ENCODE results near the gene TXNL4B. TPM values are rescaled to one million over a fixed set of nuclear protein-coding genes. Genes with fewer than 3 reads are reported as not detected.

TXNL4B gene
- 5.1 to 8.7 TPM (median 7.1 TPM) in 3 replicates for total RNA-seq
- long read RNA-seq, transcript TXNL4B-201 (4 exons, 2,556 nt) = major isoform, 13 of 18 reads
- long read RNA-seq, partial matches to known transcripts = 0 of 18 reads
- long read RNA-seq, other reads (novel, unspliced or antisense) = 3 of 18 reads

DNA sequence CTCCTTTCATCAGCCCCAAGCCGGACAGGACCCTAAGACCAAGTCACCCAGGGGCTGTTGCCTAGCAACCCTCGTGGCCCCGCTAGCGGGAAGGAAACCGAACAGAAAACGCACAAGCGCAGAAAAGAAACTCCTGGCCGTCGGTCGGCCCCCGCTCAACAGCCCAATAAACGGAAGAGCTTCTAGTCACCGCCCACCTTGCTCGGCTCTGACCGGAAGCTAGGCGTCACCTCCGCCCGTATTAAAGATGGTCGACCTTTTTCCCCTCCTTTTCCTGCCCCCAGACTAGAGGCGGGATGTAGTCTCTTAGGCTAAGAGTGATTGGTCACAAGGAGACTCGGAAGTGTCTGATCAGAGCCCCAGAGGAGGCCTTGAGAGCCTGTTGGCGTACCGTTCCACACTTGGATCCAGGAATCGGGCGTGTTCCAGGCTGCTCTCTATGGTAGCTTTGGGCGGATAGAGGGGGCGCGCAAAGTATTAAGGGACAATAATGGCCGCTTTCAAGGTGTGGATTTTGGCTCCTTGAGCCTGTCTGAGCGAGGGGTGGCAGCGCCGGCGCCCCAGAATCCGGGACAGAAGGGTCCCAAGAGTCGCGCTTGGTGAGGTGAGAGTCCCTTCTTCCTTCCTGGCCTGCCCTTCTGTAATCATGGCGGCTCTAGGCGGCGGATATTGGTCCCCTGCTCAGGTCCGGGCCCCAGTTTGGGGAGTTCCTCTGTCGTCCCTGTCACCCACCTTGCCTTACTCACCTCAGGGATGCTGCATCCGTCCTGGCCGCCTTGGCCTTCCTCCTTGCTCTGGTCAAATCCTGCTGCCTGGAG is at the start of gene TXNL4B, which contains the start of gene DHX38:
Gene TXNL4B (minus strand): TSS at position 173 of the 818 bp plus-strand sequence. CDS start 2,871 bp downstream, outside the sequence.
Gene DHX38 (plus strand): TSS at position 400 of the 818 bp plus-strand sequence. CDS start 2,311 bp downstream, outside the sequence.
- Mint-ChIP-seq H3K36me3 (ENCODE audit: low read depth) (peaks cover 24% of the 10 kb centered on the region), H3K4me3 (ENCODE audit: unreplicated experiment) (peak within 1 kb of the TSS; percentile 94), H3K27me3 (ENCODE audit: low read depth) (no peaks in the 10 kb centered on the region), H3K4me1 (ENCODE audit: low read depth) (peaks cover 38% of the 10 kb centered on the region), H3K9me3 (ENCODE audit: low read depth) (no peaks in the 10 kb centered on the region), H3K27ac (ENCODE audit: unreplicated experiment) (peak within 1 kb of the TSS; percentile 97)
- peak; percentile 96 for DNase-seq (ENCODE audit: low spot score)
- TF ChIP-seq, protein P1, sequence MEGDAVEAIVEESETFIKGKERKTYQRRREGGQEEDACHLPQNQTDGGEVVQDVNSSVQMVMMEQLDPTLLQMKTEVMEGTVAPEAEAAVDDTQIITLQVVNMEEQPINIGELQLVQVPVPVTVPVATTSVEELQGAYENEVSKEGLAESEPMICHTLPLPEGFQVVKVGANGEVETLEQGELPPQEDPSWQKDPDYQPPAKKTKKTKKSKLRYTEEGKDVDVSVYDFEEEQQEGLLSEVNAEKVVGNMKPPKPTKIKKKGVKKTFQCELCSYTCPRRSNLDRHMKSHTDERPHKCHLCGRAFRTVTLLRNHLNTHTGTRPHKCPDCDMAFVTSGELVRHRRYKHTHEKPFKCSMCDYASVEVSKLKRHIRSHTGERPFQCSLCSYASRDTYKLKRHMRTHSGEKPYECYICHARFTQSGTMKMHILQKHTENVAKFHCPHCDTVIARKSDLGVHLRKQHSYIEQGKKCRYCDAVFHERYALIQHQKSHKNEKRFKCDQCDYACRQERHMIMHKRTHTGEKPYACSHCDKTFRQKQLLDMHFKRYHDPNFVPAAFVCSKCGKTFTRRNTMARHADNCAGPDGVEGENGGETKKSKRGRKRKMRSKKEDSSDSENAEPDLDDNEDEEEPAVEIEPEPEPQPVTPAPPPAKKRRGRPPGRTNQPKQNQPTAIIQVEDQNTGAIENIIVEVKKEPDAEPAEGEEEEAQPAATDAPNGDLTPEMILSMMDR (IDR thresholded peaks at IDR 0.05) = no peak

DNA sequence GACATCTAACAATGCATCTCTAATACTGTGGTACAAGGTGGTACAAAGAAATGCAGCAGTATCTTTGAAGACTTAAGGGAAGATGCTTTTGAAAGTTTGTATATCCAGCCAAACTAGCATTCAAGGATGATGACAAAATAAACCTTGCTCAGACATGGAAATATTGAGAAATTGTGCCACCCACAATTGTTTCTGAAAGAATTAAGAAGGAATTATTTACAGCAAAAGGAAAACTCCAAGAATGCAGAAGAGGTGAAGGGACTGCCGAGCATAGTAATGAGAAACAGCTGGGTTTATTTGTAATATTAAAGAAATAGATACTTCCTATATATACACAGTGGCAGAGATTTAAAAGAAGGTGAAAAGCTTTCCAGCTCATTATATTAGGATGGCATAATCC is 49.1 kb upstream of the TXNL4B start:
- H3K27me3 Mint-ChIP-seq (ENCODE audit: low read depth) = peaks cover 7% of the 10 kb centered on the region
- TF ChIP-seq, protein P1 (IDR thresholded peaks at IDR 0.05) = no peak
- no peaks in the 10 kb centered on the region for H3K4me1 Mint-ChIP-seq (ENCODE audit: low read depth)

DNA sequence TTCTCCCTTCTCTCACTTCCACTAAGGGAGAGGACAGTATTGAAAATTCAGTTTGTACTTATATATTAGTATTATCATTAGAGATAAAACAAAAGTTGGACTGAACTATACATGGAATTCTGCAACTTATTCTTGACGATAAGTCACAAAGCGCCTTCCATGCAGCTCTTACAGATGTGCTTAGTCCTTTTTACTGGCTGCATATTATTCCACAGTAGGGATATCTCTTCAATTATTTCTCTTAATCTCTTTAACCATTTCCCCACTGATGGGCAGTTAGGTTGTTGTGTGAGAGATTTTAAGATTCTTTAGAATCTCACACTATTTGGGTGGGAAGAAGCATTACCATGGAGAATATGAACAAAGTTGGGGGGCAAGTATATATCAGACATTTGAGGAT is 46.5 kb upstream of the TXNL4B start:
- no peaks in the 10 kb centered on the region for H3K4me1 Mint-ChIP-seq (ENCODE audit: low read depth)
- H3K27me3 Mint-ChIP-seq (ENCODE audit: low read depth) = peaks cover 3% of the 10 kb centered on the region
- no peak overlapping the region for H3K4me3 Mint-ChIP-seq (ENCODE audit: unreplicated experiment)
- no peaks in the 10 kb centered on the region for H3K9me3 Mint-ChIP-seq (ENCODE audit: low read depth)
- TF ChIP-seq, protein P1 (IDR thresholded peaks at IDR 0.05) = no peak
- DNase-seq (ENCODE audit: low spot score) = no peak
- H3K27ac Mint-ChIP-seq (ENCODE audit: unreplicated experiment) = no peak overlapping the region
- H3K36me3 Mint-ChIP-seq (ENCODE audit: low read depth) = no peaks in the 10 kb centered on the region

More for the DNA sequence above, 49.1 kb upstream of the TXNL4B start:
- no peak for DNase-seq (ENCODE audit: low spot score)
- H3K9me3 Mint-ChIP-seq (ENCODE audit: low read depth) = peaks cover 4% of the 10 kb centered on the region
- H3K36me3 Mint-ChIP-seq (ENCODE audit: low read depth) = no peaks in the 10 kb centered on the region
- no peak overlapping the region for H3K27ac Mint-ChIP-seq (ENCODE audit: unreplicated experiment)
- no peak overlapping the region for H3K4me3 Mint-ChIP-seq (ENCODE audit: unreplicated experiment)

DNA sequence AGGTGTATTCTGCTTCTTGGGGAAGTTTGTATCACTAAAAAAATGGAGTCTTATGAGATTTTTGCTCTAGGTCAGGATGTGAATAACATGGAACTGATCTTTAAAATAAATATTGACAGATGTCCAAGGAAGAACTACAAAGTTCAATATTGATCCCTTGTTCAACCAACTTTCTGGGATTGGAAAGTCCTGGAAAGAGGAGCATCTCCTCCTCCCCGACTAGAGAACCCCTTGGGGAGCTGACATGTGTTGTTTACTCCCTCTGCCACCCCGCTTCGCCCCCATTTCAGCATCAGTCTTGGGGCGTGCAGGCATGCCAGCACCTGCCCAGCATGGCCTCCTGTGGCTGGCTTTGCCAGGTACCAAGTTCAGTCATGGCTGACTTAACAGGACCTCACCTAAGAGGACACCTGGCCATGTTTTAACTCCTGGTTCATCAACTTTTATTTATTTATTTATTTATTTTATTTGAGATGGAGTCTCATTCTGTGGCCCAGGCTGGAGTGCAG is 44.7 kb upstream of the TXNL4B start:
- no peak overlapping the region for H3K4me3 Mint-ChIP-seq (ENCODE audit: unreplicated experiment)
- peaks cover 3% of the 10 kb centered on the region for H3K27me3 Mint-ChIP-seq (ENCODE audit: low read depth)
- H3K27ac Mint-ChIP-seq (ENCODE audit: unreplicated experiment) = no peak overlapping the region
- no peaks in the 10 kb centered on the region for H3K4me1 Mint-ChIP-seq (ENCODE audit: low read depth)
- no peaks in the 10 kb centered on the region for H3K9me3 Mint-ChIP-seq (ENCODE audit: low read depth)
- DNase-seq (ENCODE audit: low spot score) = no peak
- peaks cover 1% of the 10 kb centered on the region for H3K36me3 Mint-ChIP-seq (ENCODE audit: low read depth)
- TF ChIP-seq, protein P1 (IDR thresholded peaks at IDR 0.05) = no peak

DNA sequence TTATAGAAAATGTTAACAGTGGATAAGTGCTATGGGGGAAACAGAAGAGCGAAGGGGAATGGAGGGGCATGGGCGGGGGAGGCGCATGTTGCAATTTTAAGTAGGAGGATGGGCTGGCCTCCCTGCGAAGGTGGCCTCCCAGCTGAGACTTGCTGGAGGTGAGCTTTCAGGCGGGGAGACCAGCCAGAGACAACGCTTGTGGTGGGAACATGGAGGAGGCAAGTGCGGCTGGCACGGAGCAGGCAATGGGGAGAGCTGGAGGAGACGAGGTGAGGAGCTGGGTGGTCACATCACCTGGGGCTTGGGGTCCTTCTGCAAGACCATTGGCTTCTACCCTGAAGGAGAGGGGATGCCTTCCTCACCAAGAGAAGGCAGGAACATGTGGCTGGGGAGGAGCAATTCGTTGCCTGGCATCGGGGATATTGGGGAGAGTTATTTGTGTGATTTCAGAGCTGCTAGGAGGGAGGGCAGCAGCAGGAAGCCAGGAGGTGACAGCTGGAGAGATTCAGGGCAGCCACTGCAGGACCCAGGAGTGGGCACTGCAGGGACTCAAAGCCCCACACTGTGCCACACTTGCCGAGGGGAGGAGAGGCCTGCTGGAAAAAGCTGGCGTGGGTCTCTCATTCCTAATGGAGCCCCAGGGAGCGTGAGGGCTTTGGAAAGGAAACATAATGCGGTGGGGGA is 44.1 kb upstream of the TXNL4B start:
- no peak for DNase-seq (ENCODE audit: low spot score)
- Mint-ChIP-seq H3K27me3 (ENCODE audit: low read depth) (peaks cover 3% of the 10 kb centered on the region), H3K4me1 (ENCODE audit: low read depth) (no peaks in the 10 kb centered on the region), H3K9me3 (ENCODE audit: low read depth) (no peaks in the 10 kb centered on the region), H3K27ac (ENCODE audit: unreplicated experiment) (no peak overlapping the region), H3K4me3 (ENCODE audit: unreplicated experiment) (no peak overlapping the region), H3K36me3 (ENCODE audit: low read depth) (peaks cover 1% of the 10 kb centered on the region)
- TF ChIP-seq, protein P1 (IDR thresholded peaks at IDR 0.05) = no peak
